Fibroblast of lung (primary cell): ENCODE results near the gene JAG1. TPM values are rescaled to one million over a fixed set of nuclear protein-coding genes. Genes with fewer than 3 reads are reported as not detected.
A peak's percentile ranks its signal among the peaks of the same experiment; 100 is the strongest.

ENCODE experiments used
- DNase-seq, 2 donors: peaks; one replicate each; pipeline versions ENCODE4 v3.0.0 to v3.0.0-alpha.2; 2010; ENCODE audit warnings: low read depth in 2 of 2
- H2AFZ ChIP-seq: 2 replicates; pipeline ENCODE4 v1.5.1; 2012; ENCODE audit warnings: low read length, control low read depth, inconsistent platforms
- H3K27ac ChIP-seq: 2 replicates; pipeline ENCODE4 v1.5.1; 2011; ENCODE audit warnings: low read length, control low read depth; ENCODE audit not compliant: insufficient read depth
- H3K27me3 ChIP-seq: 2 replicates; pipeline ENCODE4 v1.5.1; 2011; ENCODE audit warnings: mild to moderate bottlenecking, low read length; ENCODE audit not compliant: control insufficient read depth, insufficient read depth
- H3K36me3 ChIP-seq: 2 replicates; pipeline ENCODE4 v1.5.1; 2011; ENCODE audit warnings: low read length; ENCODE audit not compliant: control insufficient read depth, insufficient read depth
- H3K4me1 ChIP-seq: 2 replicates; pipeline ENCODE4 v1.5.1; 2011; ENCODE audit warnings: low read length; ENCODE audit not compliant: control insufficient read depth, insufficient read depth; ENCODE audit errors: extremely low read depth
- H3K4me2 ChIP-seq: 2 replicates; pipeline ENCODE4 v1.5.1; 2011; ENCODE audit warnings: low read length, control low read depth; ENCODE audit not compliant: insufficient read depth; ENCODE audit errors: extremely low read depth
- H3K4me3 ChIP-seq, 4 experiments: fragments of 200-600 bp in 1 of 4; sonication (generic) in 1 of 4; replicated peaks in 1 of 4; 2 replicates each; pipeline ENCODE4 v1.5.1; 2011 to 2016; ENCODE audit warnings: low read length in 4 of 4, low read depth in 3 of 4, mild to moderate bottlenecking in 3 of 4, control low read depth in 2 of 4, inconsistent platforms in 1 of 4, mixed read lengths in 1 of 4; ENCODE audit not compliant: insufficient read depth in 1 of 4; ENCODE audit errors: control extremely low read depth in 1 of 4
- H3K79me2 ChIP-seq: 2 replicates; pipeline ENCODE4 v1.5.1; 2012; ENCODE audit warnings: mild to moderate bottlenecking, low read length, inconsistent platforms; ENCODE audit not compliant: control insufficient read depth, insufficient read depth
- H3K9ac ChIP-seq: 2 replicates; pipeline ENCODE4 v1.5.1; 2011; ENCODE audit warnings: mild to moderate bottlenecking, low read length, control low read depth; ENCODE audit not compliant: insufficient read depth
- H3K9me3 ChIP-seq: 2 replicates; pipeline ENCODE4 v1.5.1; 2012; ENCODE audit warnings: low read depth, low read length; ENCODE audit not compliant: control insufficient read depth, insufficient read depth
- H4K20me1 ChIP-seq: 2 replicates; pipeline ENCODE4 v1.5.1; 2011; ENCODE audit warnings: low read length; ENCODE audit not compliant: control insufficient read depth, insufficient read depth; ENCODE audit errors: extremely low read depth
- CTCF ChIP-seq, 2 donors: IDR thresholded peaks in 1 of 2; conservative IDR thresholded peaks in 1 of 2; 1 replicate in 1 of 2; 2 replicates in 1 of 2; pipeline ENCODE4 v1.5.1; 2011 to 2012; ENCODE audit warnings: low read length in 2 of 2, control low read depth in 1 of 2, inconsistent platforms in 1 of 2, low read depth in 1 of 2, mild to moderate bottlenecking in 1 of 2
- EZH2 ChIP-seq: IDR thresholded peaks from 2 replicates; pipeline ENCODE4 v1.5.1; 2012; ENCODE audit warnings: low read length, control low read depth, mild to moderate bottlenecking; ENCODE audit errors: missing control alignments
- polyA minus RNA-seq: library from RNA; depleted of rRNA, polyadenylated mRNA; stranded (reverse); fragments of >200 nt; gene quantifications from 2 replicates; pipeline ENCODE4 v1.2.3, GENCODE V29; 2011; ENCODE audit warnings: low replicate concordance
- polyA plus RNA-seq, 2 donors: library from polyadenylated mRNA; depleted of rRNA in 1 of 2; stranded (reverse) in 1 of 2; unstranded in 1 of 2; fragments of >200 nt; gene quantifications; 2 replicates each; pipeline ENCODE4 v1.2.1, GENCODE V29; 2011 to 2012; ENCODE audit warnings: missing spikeins in 1 of 2
- total RNA-seq: library from RNA; depleted of rRNA; stranded (reverse); fragments of >200 nt; gene quantifications from 2 replicates; pipeline ENCODE4 v1.2.1, GENCODE V29; 2014

The JAG1 gene
- total RNA-seq (34.2 and 57.3 TPM in 2 replicates), polyA plus RNA-seq (5.8 and 16.3 TPM in 2 replicates), polyA minus RNA-seq (28.6 and 44.2 TPM in 2 replicates)
- polyA plus RNA-seq (2012) = 6.2 and 17.1 TPM in 2 replicates

- peaks cover 14% of the 10 kb centered on the region for H3K79me2 ChIP-seq
Measured at GRCh38 chr20:10673842-10674683, at the start of gene JAG1. JAG1 (minus strand) TSS chr20:10673999; CDS start chr20:10673530, 469 bp downstream.

GRCh38 chr20:10721976-10722375 lies 48.2 kb upstream of the JAG1 start:
- peaks cover 2% of the 10 kb centered on the region for H3K4me1 ChIP-seq
- H2AFZ ChIP-seq = no peak overlapping the region
- no peak for TF ChIP-seq EZH2
- TF ChIP-seq CTCF (conservative IDR thresholded peaks at IDR 0.05 in 1 of 2, IDR thresholded peaks at IDR 0.05 in 1 of 2; ENCODE audit: low read depth in 1 of 2, low read length in 2 of 2) = no peak
- no peak overlapping the region for H3K4me2 ChIP-seq
- H4K20me1 ChIP-seq = no peaks in the 10 kb centered on the region
- no peak overlapping the region for H3K9ac ChIP-seq
- H3K79me2 ChIP-seq = no peaks in the 10 kb centered on the region
- no peak overlapping the region for H3K27ac ChIP-seq
- no peaks in the 10 kb centered on the region for H3K27me3 ChIP-seq
- DNase-seq = no peak
- H3K4me3 ChIP-seq = no peak overlapping the region
- no peaks in the 10 kb centered on the region for H3K36me3 ChIP-seq
- H3K9me3 ChIP-seq = no peaks in the 10 kb centered on the region

More at GRCh38 chr20:10673842-10674683, at the start of gene JAG1:
- H3K36me3 ChIP-seq = no peaks in the 10 kb centered on the region
- H3K4me3 ChIP-seq = peak within 1 kb of the TSS; percentile 78 to 94 (median 86)
- peak within 1 kb of the TSS; percentile 81 for H2AFZ ChIP-seq
- peak within 1 kb of the TSS; percentile 74 for H3K9ac ChIP-seq
- TF ChIP-seq EZH2 (no peak), CTCF (conservative IDR thresholded peaks at IDR 0.05 in 1 of 2, IDR thresholded peaks at IDR 0.05 in 1 of 2; ENCODE audit: low read depth in 1 of 2, low read length in 2 of 2) (no peak)
- H3K4me2 ChIP-seq = peak within 1 kb of the TSS; percentile 90
- no peaks in the 10 kb centered on the region for H3K27me3 ChIP-seq
- H4K20me1 ChIP-seq = no peaks in the 10 kb centered on the region
- H3K27ac ChIP-seq = peak within 1 kb of the TSS; percentile 72
- H3K9me3 ChIP-seq = no peaks in the 10 kb centered on the region
- peak; percentile 91 to 96 for DNase-seq
- peaks cover 8% of the 10 kb centered on the region for H3K4me1 ChIP-seq

DNA sequence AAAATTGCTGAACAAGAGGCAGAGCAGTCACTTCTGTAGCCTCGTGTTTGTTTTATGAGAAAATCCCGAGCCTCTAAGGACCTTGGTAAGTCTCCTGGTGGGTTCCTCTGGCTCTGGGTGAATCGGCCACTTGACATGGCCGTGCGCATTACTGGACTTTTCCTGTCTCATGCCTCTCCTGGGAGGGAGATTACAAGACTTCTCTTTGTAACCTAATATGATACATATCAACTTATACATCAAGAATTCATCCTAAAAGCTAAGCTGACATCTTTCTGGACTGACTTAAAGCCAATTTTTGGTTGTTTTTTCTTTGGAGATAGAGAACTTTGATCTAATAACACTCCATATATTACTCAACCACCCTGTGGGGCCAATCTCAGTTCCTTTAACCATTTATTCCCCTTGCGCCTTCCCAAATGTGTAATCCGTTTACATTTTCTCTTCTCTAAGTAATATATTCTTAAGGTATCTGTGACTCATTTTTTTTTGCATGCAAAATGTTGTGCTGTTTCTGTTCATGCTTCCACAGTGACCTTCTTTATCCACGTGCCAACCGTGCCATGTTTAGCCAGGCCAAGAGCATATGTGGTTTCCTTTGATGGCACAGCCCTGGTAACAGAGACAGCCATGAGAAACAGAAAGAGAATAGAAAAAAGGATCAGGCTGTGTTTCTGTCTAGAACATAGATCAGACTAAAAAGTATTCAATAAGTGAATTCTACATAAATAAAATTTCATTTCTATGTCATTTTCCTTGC lies 47.5 kb upstream of the JAG1 start:
- no peak for TF ChIP-seq EZH2
- peak; percentile 37 to 43 for DNase-seq
- H3K36me3 ChIP-seq = no peaks in the 10 kb centered on the region
- H4K20me1 ChIP-seq = no peaks in the 10 kb centered on the region
- H3K79me2 ChIP-seq = no peaks in the 10 kb centered on the region
- no peaks in the 10 kb centered on the region for H3K27me3 ChIP-seq
- H3K4me3 ChIP-seq = no peak overlapping the region
- H3K9ac ChIP-seq = no peak overlapping the region
- no peak overlapping the region for H3K4me2 ChIP-seq
- H3K4me1 ChIP-seq = peaks cover 2% of the 10 kb centered on the region
- no peaks in the 10 kb centered on the region for H3K9me3 ChIP-seq
- no peak overlapping the region for H2AFZ ChIP-seq
- no peak overlapping the region for H3K27ac ChIP-seq
